GM12865 (cell line): ENCODE results near the gene PYY.
"Not testable (repeated sequence)": the region's sequence is repeated elsewhere in the genome, so short reads cannot be mapped to it uniquely, and the experiment has no call there.

Experiments
- DNase-seq: peaks from one replicate; pipeline ENCODE4 v3.0.0; 2010; ENCODE audit warnings: low read depth
- H3K4me3 ChIP-seq: 2 replicates; pipeline ENCODE4 v1.5.1; 2011; ENCODE audit warnings: mild to moderate bottlenecking, low read depth, low read length, control low read depth
- TF ChIP-seq, protein P1 (sequence below): IDR thresholded peaks from 2 replicates; pipeline ENCODE4 v1.5.1; 2011; ENCODE audit warnings: low read length, control low read depth, low read depth, inconsistent platforms; ENCODE audit not compliant: insufficient read depth; ENCODE audit errors: missing control alignments

Gene PYY

DNA sequence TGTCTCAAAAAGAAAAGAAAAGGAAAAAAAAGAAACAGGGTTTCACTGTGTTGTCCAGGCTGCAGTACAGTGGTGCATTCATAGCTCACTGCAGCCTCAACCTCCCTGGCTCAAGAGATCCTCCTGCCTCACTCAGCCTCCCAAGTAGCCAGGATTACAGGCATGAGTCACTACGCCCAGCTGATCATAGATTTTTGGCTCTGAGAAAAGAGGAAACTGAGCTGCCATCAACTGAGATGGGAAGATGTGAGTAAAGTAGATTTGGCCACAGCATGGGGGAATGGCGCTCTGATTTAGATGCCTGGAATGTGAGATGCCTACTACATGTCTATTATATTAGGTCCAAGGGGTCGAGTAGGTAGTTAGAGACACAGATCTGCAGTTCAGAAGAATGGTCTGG is 44.8 kb upstream of the PYY start:
- no peak for DNase-seq

DNA sequence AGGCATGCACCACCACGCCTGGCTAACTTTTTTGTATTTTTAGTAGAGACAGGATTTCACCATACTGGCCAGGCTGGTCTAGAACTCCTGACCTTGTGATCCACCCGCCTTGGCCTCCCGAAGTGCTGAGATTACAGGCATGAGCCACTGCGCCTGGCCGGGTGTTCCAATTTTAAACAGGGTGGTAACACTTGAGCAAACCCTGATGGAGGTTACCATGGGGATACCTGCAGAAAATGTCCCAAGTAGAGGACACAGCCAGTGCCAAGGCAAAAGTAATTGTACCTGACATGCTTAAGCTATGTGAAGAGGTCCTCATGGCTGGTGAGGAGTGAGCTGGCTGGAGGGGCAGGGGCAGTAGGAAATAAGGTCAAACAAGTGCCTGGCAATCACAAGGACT is 43.4 kb upstream of the PYY start:
- not testable (repeated sequence) for H3K4me3 ChIP-seq, DNase-seq

More for the DNA sequence above, 44.8 kb upstream of the PYY start:
- TF ChIP-seq, protein P1, sequence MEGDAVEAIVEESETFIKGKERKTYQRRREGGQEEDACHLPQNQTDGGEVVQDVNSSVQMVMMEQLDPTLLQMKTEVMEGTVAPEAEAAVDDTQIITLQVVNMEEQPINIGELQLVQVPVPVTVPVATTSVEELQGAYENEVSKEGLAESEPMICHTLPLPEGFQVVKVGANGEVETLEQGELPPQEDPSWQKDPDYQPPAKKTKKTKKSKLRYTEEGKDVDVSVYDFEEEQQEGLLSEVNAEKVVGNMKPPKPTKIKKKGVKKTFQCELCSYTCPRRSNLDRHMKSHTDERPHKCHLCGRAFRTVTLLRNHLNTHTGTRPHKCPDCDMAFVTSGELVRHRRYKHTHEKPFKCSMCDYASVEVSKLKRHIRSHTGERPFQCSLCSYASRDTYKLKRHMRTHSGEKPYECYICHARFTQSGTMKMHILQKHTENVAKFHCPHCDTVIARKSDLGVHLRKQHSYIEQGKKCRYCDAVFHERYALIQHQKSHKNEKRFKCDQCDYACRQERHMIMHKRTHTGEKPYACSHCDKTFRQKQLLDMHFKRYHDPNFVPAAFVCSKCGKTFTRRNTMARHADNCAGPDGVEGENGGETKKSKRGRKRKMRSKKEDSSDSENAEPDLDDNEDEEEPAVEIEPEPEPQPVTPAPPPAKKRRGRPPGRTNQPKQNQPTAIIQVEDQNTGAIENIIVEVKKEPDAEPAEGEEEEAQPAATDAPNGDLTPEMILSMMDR, result no peak
- H3K4me3 ChIP-seq, result no peak overlapping the region

- no peak for DNase-seq
- no peak overlapping the region for H3K4me3 ChIP-seq
- TF ChIP-seq, protein P1, result no peak
Observed at GRCh38 chr17:43995150-43995471, 41.4 kb upstream of the PYY start.

GRCh38 chr17:43994272-43995149 is 40.8 kb upstream of the PYY start:
- H3K4me3 ChIP-seq, result no peak overlapping the region
- TF ChIP-seq, protein P1, result peak; percentile 74
- peak; percentile 51 for DNase-seq

- TF ChIP-seq, protein P1, result no peak
- H3K4me3 ChIP-seq, result no peak overlapping the region
- no peak for DNase-seq
Observed at GRCh38 chr17:43992641-43993040, 38.9 kb upstream of the PYY start.

DNA sequence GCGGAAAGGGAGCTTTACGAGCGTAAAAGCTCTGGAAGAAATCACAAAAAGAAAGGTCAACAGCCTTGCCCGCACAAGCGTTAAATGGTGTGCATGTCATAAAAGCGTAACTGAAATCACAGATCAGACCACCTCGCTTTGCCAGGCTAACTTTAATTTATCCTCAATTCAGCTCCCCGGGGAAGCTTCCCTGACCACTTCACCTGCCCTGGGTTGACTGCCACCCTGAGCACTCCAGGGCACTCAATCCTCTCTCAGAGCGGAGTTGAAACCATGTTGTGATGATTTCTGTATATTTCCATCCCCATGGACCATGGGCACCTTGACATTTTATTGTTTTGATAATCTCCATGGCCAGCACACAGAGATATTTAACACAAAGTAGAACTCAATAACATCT is 34.6 kb upstream of the PYY start:
- DNase-seq, result no peak
- TF ChIP-seq, protein P1, result no peak
- H3K4me3 ChIP-seq, result no peak overlapping the region

DNA sequence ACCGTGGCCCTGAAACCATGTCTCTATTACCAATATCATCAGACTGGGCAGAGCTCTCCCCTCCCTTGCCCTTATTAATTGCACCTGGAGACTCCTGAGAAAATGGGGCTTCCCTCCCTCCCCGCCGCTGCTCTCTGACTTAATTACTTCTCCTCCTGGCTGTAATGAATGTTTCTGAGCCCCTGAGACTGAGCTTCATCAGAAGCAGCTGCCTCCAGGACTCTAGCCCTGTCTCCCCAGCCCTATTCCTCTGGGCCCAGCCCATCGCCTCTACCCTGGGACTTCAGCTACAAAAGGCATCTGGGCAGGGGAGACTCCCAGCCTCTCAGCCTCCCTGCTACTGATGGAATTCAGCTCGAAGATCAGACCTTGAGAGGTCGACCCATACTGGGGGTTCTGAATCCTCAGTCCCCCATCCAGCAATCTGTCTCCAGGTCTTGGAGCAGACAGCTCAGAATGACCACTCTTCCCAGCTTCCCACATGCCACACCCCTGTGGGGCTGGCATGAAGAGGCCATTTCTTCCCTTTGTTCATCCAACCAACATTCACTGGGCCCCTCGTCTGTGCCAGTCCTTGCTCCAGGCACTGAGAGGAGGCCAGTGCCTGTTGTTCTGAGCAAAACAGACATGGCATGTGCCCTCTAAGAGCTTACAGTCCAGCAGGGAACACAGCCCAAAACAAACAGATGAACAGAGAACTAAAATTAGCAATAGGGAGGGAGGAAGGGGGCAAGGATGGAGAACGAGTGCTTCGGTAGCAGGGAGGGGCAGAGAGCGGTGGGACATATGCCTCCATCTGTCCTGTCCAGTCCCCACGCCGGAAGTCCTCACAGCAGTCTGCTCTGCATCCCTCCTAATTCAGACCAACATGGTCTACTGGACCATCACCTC is 33.6 kb upstream of the PYY start:
- H3K4me3 ChIP-seq, result no peak overlapping the region
- no peak for DNase-seq
- TF ChIP-seq, protein P1, result no peak
